ENCODE measurements around the gene ALOX5AP.

DNA sequence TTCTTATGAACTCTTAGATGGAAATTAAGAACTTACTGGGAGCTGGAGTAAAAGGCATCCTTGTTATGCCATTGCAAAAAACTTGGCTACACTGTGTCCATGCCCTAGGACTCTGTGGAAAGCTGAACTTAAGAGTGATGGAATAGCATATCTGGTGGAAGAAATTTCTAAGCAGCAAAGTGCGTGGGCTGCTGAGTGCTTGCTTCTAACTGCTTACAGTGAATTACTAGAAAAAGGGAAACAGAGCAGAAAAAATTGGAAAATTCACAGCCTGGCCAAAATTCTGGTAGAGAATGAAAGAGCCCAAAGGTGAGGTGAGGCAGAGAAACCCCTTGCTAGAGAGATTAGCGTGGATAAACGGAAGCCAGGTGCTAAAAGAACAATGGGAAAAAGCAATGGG lies 44.3 kb downstream of the ALOX5AP start:
- TF ChIP-seq CTCF (conservative IDR thresholded peaks at IDR 0.05 in 1 of 2, IDR thresholded peaks at IDR 0.05 in 1 of 2; ENCODE audit: low read depth in 1 of 2, low read length in 2 of 2) (no peak), EZH2 (IDR thresholded peaks at IDR 0.05; ENCODE audit: low read length, missing control alignments) (no peak)

All from fibroblast of lung (primary cell).